DMS53 (cell line): ENCODE results near the gene CPSF3.

ENCODE experiments used
- DNase-seq: peaks from one replicate; lab custom pipeline; 2025; lab: John Stamatoyannopoulos, UW

The CPSF3 gene

GRCh38 chr2:9423100-9423921 is at the start of gene CPSF3, which contains the start of gene ITGB1BP1:
Gene CPSF3 (plus strand): TSS chr2:9423654. CDS start chr2:9423774, 120 bp downstream.
Gene ITGB1BP1 (minus strand): TSS chr2:9423528. CDS start chr2:9418697, 4,831 bp downstream.
- DNase-seq: peak; percentile 96

- DNase-seq: no peak
These were observed 49.3 kb upstream of the CPSF3 start for GRCh38 chr2:9374071-9374730.

GRCh38 chr2:9375857-9376428 is 47.5 kb upstream of the CPSF3 start:
- DNase-seq: no peak

- DNase-seq: no peak
These were observed 45.9 kb upstream of the CPSF3 start for GRCh38 chr2:9377461-9378097.

GRCh38 chr2:9378433-9379390 is 44.7 kb upstream of the CPSF3 start:
- DNase-seq: peak; percentile 16

- DNase-seq: no peak
These were observed 44.1 kb upstream of the CPSF3 start for GRCh38 chr2:9379391-9379755.

GRCh38 chr2:9380702-9381628 is 42.5 kb upstream of the CPSF3 start:
- DNase-seq: no peak

- no peak for DNase-seq
These were observed 40.7 kb upstream of the CPSF3 start for GRCh38 chr2:9382604-9383235.

GRCh38 chr2:9384521-9384920 is 38.9 kb upstream of the CPSF3 start:
- DNase-seq: no peak

GRCh38 chr2:9385841-9386240 is 37.6 kb upstream of the CPSF3 start:
- DNase-seq: no peak

GRCh38 chr2:9388199-9388681 is 35.2 kb upstream of the CPSF3 start:
- DNase-seq: no peak

- no peak for DNase-seq
These were observed 34.2 kb upstream of the CPSF3 start for GRCh38 chr2:9388950-9389911.

GRCh38 chr2:9390151-9390850 is 33.2 kb upstream of the CPSF3 start:
- no peak for DNase-seq

GRCh38 chr2:9390991-9391390 is 32.5 kb upstream of the CPSF3 start:
- no peak for DNase-seq

GRCh38 chr2:9391961-9392720 is 31.3 kb upstream of the CPSF3 start:
- DNase-seq: no peak

- no peak for DNase-seq
These were observed 30.3 kb upstream of the CPSF3 start for GRCh38 chr2:9392898-9393765.
